PC-9 (cell line): ENCODE measurements around the gene FKBP5. TPM values are rescaled to one million over a fixed set of nuclear protein-coding genes. Genes with fewer than 3 reads are reported as not detected.
A peak's percentile ranks its signal among the peaks of the same experiment; 100 is the strongest.

ENCODE experiments used
- BruUV-seq: library from RNA; stranded (reverse); fragments of 400-500 nt; replicated peaks from 2 replicates; lab custom pipeline; 2021; lab: Mats Ljungman, UMichigan
- CTCF ChIA-PET: fragments of 300-600 bp; sonication (Branson Sonifier 250); formaldehyde crosslinking; loops from one replicate; lab custom pipeline; 2022; ENCODE audit warnings: antibody characterized with exemption; lab: Charles Lee
- POLR2A ChIA-PET: fragments of 300-600 bp; sonication (Branson Sonifier 250); formaldehyde crosslinking; loops from one replicate; lab custom pipeline; 2022; ENCODE audit warnings: antibody characterized with exemption; ENCODE audit not compliant: unreplicated experiment; lab: Charles Lee
- DNase-seq, 2 experiments: peaks; one replicate each; pipeline versions ENCODE4 v3.0.0 to v3.0.0-alpha.2; 2015 to 2022; ENCODE audit warnings: mixed read lengths in 1 of 2
- H2AFZ ChIP-seq: fragments of 200-600 bp; sonication (generic); 2 replicates; pipeline ENCODE4 v1.8.1; 2017; ENCODE audit warnings: antibody characterized with exemption
- H3F3A ChIP-seq: fragments of 200-600 bp; sonication (generic); 2 replicates; pipeline ENCODE4 v1.8.1; 2017; ENCODE audit warnings: antibody characterized with exemption, mild to moderate bottlenecking, low read depth; ENCODE audit not compliant: insufficient read depth
- H3K27ac ChIP-seq: fragments of 200-600 bp; sonication (generic); 2 replicates; pipeline ENCODE4 v1.6.1; 2016; ENCODE audit warnings: mixed run types
- H3K27me3 ChIP-seq: fragments of 200-600 bp; sonication (generic); 2 replicates; pipeline ENCODE4 v1.6.1; 2016; ENCODE audit warnings: low read depth, mixed run types; ENCODE audit not compliant: insufficient read depth
- H3K36me3 ChIP-seq: fragments of 200-600 bp; sonication (generic); 2 replicates; pipeline ENCODE4 v1.6.1; 2016; ENCODE audit warnings: low read depth, mixed run types
- H3K4me1 ChIP-seq: fragments of 200-600 bp; sonication (generic); replicated peaks from 2 replicates; pipeline ENCODE4 v1.6.1; 2016; ENCODE audit warnings: mixed run types; ENCODE audit not compliant: insufficient read depth
- H3K4me2 ChIP-seq: fragments of 200-600 bp; sonication (generic); 2 replicates; pipeline ENCODE4 v1.6.1; 2017; ENCODE audit warnings: mixed run types
- H3K4me3 ChIP-seq: fragments of 200-600 bp; sonication (generic); 2 replicates; pipeline ENCODE4 v1.6.1; 2016; ENCODE audit warnings: mixed run types
- H3K79me2 ChIP-seq: fragments of 200-600 bp; sonication (generic); 2 replicates; pipeline ENCODE4 v1.6.1; 2017; ENCODE audit warnings: low read depth, mixed run types
- H3K9me2 ChIP-seq: fragments of 200-600 bp; sonication (generic); 2 replicates; pipeline ENCODE4 v1.8.1; 2017; ENCODE audit warnings: mild to moderate bottlenecking; ENCODE audit not compliant: insufficient read depth
- H3K9me3 ChIP-seq: fragments of 200-600 bp; sonication (generic); 2 replicates; pipeline ENCODE4 v1.8.1; 2016; ENCODE audit warnings: low read depth; ENCODE audit not compliant: insufficient read depth
- H4K20me1 ChIP-seq: fragments of 200-600 bp; sonication (generic); 2 replicates; pipeline ENCODE4 v1.8.1; 2017; ENCODE audit not compliant: insufficient read depth
- EZH2 ChIP-seq: fragments of 200-600 bp; sonication (generic); IDR thresholded peaks from 2 replicates; pipeline ENCODE4 v1.8.0; 2017; ENCODE audit warnings: antibody characterized with exemption, low read depth
- intact Hi-C: fragments of 100-400 bp; cut with micrococcal nuclease; formaldehyde crosslinking; loops from one replicate; pipeline ENCODE4 v1.10.0; 2022; ENCODE audit not compliant: unreplicated experiment
- total RNA-seq: library from RNA; stranded (reverse); gene quantifications from 2 replicates; pipeline ENCODE4 v1.2.3, GENCODE V29; 2021
- TF ChIP-seq, protein P1 (sequence below): fragments of 200-600 bp; sonication (generic); conservative IDR thresholded peaks from 2 replicates; pipeline ENCODE4 v1.6.1; 2017; ENCODE audit warnings: mixed run types, antibody characterized with exemption, mild to moderate bottlenecking, moderate library complexity

Gene FKBP5
- total RNA-seq, 1 experiment from 2014 or later: 5.0 TPM

DNA sequence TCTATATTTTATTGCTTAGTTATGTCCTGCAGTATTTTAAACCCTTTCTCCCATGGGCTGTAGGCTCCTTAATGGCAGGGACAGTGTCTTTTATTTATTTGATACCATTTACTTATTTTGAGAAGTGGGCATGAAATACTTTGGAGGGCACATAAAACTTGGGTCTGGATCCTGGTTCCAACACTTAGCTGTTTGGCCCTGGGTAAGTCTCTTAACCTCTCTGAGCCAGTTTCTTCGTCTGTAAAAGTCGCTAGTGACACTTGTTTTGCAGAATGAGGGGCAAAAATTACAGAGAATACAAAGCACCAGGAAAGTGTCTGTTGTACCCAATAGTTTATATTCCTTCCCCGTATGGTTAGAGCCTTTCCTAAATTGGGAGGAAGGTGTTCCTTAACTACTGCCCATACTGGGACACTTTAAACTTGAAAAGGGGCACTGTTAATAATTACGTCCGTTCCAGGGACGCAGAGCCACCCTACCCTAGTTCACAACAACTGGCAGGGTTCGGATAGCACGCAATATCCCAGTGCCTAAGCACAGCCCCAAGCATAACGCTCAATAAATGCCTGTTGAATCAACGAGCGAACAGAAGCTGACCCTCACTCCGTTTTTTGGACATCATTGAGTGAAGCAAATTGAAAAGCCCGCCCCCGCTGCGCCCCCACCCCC, 42.2 kb upstream of the FKBP5 start:
- ChIA-PET POLR2A (no interaction called here), CTCF (no interaction called here)
- Histone ChIP-seq H3K79me2 (no peaks in the 10 kb centered on the region), H3K9me3 (no peaks in the 10 kb centered on the region), H3F3A (peaks cover 16% of the 10 kb centered on the region; the same call in 1 of the 2 replicates), H3K4me2 (peak overlapping the region; percentile 95), H4K20me1 (no peaks in the 10 kb centered on the region), H3K9me2 (no peaks in the 10 kb centered on the region), H3K4me3 (no peak overlapping the region; the same call in 1 of the 2 replicates), H3K27ac (no peak overlapping the region), H3K4me1 (peaks cover 24% of the 10 kb centered on the region), H2AFZ (no peak overlapping the region), H3K36me3 (no peaks in the 10 kb centered on the region), H3K27me3 (no peaks in the 10 kb centered on the region)
- intact Hi-C loops: loop anchor here (10.0 kb wide), 1 partner anchor 266 kb away; the partner anchor contains the start of gene RPL10A
- TF ChIP-seq, protein P1, sequence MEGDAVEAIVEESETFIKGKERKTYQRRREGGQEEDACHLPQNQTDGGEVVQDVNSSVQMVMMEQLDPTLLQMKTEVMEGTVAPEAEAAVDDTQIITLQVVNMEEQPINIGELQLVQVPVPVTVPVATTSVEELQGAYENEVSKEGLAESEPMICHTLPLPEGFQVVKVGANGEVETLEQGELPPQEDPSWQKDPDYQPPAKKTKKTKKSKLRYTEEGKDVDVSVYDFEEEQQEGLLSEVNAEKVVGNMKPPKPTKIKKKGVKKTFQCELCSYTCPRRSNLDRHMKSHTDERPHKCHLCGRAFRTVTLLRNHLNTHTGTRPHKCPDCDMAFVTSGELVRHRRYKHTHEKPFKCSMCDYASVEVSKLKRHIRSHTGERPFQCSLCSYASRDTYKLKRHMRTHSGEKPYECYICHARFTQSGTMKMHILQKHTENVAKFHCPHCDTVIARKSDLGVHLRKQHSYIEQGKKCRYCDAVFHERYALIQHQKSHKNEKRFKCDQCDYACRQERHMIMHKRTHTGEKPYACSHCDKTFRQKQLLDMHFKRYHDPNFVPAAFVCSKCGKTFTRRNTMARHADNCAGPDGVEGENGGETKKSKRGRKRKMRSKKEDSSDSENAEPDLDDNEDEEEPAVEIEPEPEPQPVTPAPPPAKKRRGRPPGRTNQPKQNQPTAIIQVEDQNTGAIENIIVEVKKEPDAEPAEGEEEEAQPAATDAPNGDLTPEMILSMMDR: no peak
- no peak for TF ChIP-seq EZH2
- BruUV-seq: no TSS peak
- no peak for DNase-seq

DNA sequence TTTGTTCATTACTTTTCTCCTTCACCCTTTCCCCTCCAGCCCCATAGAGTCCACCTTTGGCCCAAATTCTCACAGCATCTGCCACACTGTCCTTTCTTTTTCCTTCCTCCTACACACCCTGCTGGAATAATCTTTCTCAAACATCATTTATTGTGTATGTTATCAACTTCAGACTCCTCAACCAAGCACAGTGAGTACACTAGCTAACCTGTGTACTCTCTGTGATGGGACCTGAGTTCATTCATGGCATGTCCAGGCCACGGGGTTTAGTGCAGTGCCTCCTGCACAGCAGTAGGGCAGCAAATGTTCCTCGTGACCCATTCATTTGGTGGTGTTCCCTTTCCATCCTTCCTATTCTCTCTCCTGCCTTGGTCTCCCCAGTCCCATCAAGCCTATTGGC, 41.0 kb upstream of the FKBP5 start:
- H3K9me3 ChIP-seq: no peaks in the 10 kb centered on the region
- peaks cover 24% of the 10 kb centered on the region for H3K4me1 ChIP-seq
- no peaks in the 10 kb centered on the region for H3K27me3 ChIP-seq
- H3K27ac ChIP-seq: no peak overlapping the region
- ChIA-PET CTCF (no interaction called here), POLR2A (no interaction called here)
- intact Hi-C loops: loop anchor here (10.0 kb wide), 1 partner anchor 265 kb away; the partner anchor contains the start of gene RPL10A
- no peak overlapping the region for H3K4me2 ChIP-seq
- no peaks in the 10 kb centered on the region for H3K9me2 ChIP-seq
- no peak overlapping the region for H2AFZ ChIP-seq
- no peak for DNase-seq
- peaks cover 16% of the 10 kb centered on the region; the same call in 1 of the 2 replicates for H3F3A ChIP-seq
- H3K4me3 ChIP-seq: no peak overlapping the region
- TF ChIP-seq, protein P1: no peak
- TF ChIP-seq EZH2: no peak
- no peaks in the 10 kb centered on the region for H3K36me3 ChIP-seq
- no peaks in the 10 kb centered on the region for H4K20me1 ChIP-seq
- BruUV-seq: no TSS peak
- H3K79me2 ChIP-seq: no peaks in the 10 kb centered on the region

DNA sequence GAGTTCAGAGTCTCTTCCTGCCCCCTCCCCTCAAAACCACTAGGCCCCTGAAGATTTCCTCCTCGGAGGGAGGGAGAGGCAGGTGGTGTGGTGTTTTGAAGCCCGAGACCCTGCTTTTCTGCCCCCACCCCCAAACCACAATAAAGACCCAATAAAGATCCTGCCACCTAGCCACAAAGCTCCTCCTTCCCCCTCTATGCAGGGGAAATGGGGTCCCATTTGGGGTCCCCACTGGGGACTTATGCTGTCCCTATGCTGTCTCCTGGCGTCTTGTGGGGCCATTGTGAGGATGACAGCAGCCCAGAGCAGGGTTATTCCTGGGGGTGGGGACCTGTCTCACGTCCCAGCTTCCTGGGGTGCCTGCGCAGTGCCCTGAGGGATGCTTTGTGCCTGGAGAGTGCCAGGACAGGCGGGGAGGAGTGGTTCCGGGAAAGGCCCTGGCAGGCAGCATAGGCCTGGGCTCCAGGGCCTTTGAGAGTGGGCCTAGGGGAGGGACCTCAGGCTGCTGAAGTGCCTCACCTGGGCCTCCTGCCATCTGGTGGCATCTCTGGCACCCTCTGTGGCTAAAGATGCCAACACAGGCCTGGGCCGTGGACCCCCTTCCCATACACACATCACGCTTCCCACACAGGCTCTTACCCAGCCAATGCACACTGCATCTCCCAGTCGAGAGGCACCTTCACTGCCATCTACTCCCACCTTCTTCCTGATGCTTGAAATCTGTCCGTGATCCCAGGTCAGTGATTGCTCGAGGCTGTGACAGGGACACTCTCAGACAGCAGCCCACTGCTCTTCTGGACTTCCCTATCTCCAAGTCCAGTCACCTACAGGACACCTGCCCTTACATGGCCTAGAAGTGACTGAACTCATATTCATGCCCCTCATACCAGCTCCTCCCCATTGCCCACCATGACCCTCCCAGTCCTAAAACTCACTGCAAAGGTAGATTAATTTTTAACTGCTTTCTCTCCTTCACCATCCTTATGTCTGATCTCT, 40.3 kb upstream of the FKBP5 start:
- CTCF ChIA-PET: interaction anchor here (0.6 to 0.7 kb wide), 2 partner anchors 42 to 97 kb away, joined by 3 to 5 read pairs; no protein-coding TSS in a partner anchor
- H3K27me3 ChIP-seq: no peaks in the 10 kb centered on the region
- H3F3A ChIP-seq: peaks cover 16% of the 10 kb centered on the region; the same call in 1 of the 2 replicates
- H3K9me2 ChIP-seq: no peaks in the 10 kb centered on the region
- H2AFZ ChIP-seq: no peak overlapping the region
- H3K36me3 ChIP-seq: no peaks in the 10 kb centered on the region
- no peak for DNase-seq
- intact Hi-C loops: no loop called here
- no TSS peak for BruUV-seq
- no peaks in the 10 kb centered on the region for H4K20me1 ChIP-seq
- peak overlapping the region; percentile 74; the same call in 1 of the 2 replicates for H3K4me3 ChIP-seq
- no peaks in the 10 kb centered on the region for H3K79me2 ChIP-seq
- H3K4me1 ChIP-seq: peaks cover 24% of the 10 kb centered on the region
- TF ChIP-seq EZH2: no peak
- TF ChIP-seq, protein P1: no peak
- H3K27ac ChIP-seq: no peak overlapping the region
- POLR2A ChIA-PET: interaction anchor here (0.6 kb wide), 1 partner anchor 426 kb away, joined by 4 read pairs; no protein-coding TSS in a partner anchor
- H3K9me3 ChIP-seq: no peaks in the 10 kb centered on the region
- peak overlapping the region; percentile 100 for H3K4me2 ChIP-seq
